ENCODE measurements around the gene ALDH3A2. TPM values are rescaled to one million over a fixed set of nuclear protein-coding genes. Genes with fewer than 3 reads are reported as not detected.

ALDH3A2 gene
- total RNA-seq, 6 experiments from 2014 or later: 12.0 to 20.6 (median 18.4) TPM

DNA sequence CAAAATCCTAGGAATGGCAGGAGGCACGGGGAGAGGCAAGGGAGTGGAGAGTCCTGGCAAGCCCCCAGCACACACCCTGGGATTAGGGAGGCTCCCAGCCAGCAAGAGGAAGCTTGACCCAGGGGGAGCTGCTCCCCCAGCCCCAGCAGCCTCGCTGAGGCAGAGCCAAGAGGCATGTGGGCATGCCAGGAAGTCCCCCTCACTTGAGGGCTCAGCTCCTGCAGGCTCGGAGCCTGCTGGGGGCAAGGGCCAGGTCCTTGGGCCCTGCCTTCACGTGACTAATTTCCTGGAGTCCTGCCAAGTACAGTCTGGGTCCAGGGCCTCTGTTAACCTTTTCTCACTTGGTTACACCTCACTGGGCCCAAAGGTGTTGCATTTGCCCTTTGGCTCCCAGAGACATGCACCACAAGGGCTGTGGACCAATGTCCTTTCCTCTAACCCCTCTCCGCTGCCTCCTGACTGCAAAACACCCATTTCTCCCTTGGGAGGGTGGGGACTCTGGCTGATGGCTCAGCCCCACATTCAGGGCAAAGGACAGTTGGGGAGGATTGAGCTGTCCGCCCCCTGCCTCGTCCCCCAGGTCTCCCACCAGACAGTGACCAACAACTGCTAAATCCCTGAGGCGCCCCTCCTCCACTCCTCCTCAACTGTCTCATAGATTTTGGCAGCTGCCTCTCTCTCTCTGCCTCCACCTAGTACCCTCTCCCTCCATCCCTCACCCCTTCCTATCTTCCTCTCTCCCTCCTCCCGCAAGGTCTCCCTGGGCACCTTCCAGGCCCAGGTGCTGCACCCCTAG, 72.3 kb downstream of the ALDH3A2 start:
- no peaks in the 10 kb centered on the region for H3K36me3 Mint-ChIP-seq (ENCODE audit: low read depth)
- no peak for DNase-seq
- H3K27me3 Mint-ChIP-seq (ENCODE audit: insufficient read depth): peaks cover 12% of the 10 kb centered on the region
- H3K4me1 Mint-ChIP-seq (ENCODE audit: low read depth): no peaks in the 10 kb centered on the region
- no peak overlapping the region for H3K27ac Mint-ChIP-seq
- TF ChIP-seq, protein P1, sequence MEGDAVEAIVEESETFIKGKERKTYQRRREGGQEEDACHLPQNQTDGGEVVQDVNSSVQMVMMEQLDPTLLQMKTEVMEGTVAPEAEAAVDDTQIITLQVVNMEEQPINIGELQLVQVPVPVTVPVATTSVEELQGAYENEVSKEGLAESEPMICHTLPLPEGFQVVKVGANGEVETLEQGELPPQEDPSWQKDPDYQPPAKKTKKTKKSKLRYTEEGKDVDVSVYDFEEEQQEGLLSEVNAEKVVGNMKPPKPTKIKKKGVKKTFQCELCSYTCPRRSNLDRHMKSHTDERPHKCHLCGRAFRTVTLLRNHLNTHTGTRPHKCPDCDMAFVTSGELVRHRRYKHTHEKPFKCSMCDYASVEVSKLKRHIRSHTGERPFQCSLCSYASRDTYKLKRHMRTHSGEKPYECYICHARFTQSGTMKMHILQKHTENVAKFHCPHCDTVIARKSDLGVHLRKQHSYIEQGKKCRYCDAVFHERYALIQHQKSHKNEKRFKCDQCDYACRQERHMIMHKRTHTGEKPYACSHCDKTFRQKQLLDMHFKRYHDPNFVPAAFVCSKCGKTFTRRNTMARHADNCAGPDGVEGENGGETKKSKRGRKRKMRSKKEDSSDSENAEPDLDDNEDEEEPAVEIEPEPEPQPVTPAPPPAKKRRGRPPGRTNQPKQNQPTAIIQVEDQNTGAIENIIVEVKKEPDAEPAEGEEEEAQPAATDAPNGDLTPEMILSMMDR (IDR thresholded peaks at IDR 0.05): no peak
- no peaks in the 10 kb centered on the region for H3K9me3 Mint-ChIP-seq
- no peak overlapping the region for H3K4me3 Mint-ChIP-seq

DNA sequence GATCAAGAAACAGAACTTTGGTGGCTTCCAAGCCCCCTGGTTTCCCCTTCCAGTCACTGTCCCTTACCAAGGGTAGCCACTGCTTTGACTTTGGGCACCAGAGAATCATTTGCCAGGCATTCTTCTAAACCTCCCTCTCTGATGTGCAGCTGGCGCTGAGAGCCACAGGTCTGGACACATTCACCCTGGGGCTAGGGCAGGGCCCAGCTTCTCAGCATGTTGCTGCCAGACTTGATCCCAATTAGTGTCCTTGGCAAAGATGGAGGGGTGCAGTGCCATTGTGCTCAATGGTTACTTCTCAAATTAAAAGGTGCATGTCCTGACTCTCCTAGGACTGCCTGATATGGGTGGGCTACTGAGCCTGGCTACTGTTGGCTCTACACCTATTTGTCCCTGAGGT, 75.4 kb downstream of the ALDH3A2 start:
- TF ChIP-seq, protein P1 (IDR thresholded peaks at IDR 0.05): no peak
- Mint-ChIP-seq H3K27me3 (ENCODE audit: insufficient read depth) (peaks cover 7% of the 10 kb centered on the region), H3K9me3 (no peaks in the 10 kb centered on the region), H3K4me1 (ENCODE audit: low read depth) (peaks cover 8% of the 10 kb centered on the region; the same call in 1 of the 2 replicates), H3K4me3 (no peak overlapping the region), H3K27ac (no peak overlapping the region), H3K36me3 (ENCODE audit: low read depth) (no peaks in the 10 kb centered on the region)
- no peak for DNase-seq

DNA sequence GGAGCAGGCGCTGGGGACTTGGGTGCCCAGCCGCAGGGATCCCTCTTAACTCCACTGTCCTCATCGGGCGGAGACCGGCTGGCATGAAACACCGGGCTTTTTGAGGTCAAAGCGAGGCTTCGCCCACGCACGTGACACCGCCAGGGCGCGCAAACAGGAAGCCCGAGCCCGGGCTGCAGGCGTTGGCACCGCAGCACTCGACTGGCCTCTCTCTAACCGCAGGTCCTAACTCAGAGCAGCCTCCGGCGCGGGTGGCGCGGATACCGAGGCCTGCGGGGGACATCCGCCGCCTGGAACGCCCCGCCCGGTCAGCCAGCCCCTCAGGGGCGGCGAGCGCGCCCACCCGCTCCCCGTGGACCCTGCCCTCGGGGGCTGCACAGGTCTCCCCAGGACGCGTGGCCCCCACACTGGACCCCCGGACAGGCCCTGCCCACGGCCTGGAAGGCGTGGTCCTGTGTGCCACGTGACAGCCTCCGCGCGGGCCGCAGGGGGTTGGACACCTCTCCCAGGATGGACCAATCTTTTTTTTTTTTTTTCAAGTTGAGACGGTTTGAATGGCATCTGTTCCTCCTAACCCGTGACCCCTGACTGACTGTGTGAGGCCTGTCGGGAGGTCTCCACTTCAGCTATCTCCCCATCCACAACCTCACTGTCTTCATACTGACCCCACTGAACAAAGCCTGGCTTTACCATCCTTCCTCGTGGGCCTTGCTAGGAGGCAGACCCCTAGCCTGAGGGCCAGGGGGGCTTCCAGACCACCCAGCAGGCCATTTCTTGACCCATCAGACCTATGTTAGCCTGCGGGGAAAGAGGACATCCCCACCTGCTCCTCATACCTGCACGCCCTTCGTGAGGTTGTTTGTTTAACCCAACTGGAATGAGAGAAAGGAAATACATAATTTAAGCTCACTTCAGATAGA, 76.2 kb downstream of the ALDH3A2 start:
- H3K4me1 Mint-ChIP-seq (ENCODE audit: low read depth): peaks cover 8% of the 10 kb centered on the region; the same call in 1 of the 2 replicates
- no peak overlapping the region for H3K4me3 Mint-ChIP-seq

DNA sequence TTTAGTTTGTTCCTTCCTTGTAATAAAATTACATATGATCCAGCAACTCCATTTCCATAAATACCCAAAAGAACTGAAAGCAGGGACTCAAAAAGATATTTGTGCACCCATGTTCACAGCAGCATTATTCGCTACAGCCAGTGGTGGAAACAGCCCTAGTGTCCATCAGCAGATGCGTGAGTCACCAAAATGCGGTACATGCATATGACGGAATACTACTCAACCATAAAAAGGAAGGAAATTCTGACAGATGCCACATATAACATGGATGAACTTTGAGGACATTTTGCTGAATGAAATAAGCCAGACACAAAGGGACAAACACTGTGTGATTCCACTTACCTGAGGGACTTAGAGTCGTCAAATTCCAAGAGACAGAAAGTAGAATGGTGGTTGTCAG, 76.9 kb downstream of the ALDH3A2 start:
- H3K27ac Mint-ChIP-seq: no peak overlapping the region
- TF ChIP-seq, protein P1 (IDR thresholded peaks at IDR 0.05): no peak
- H3K4me3 Mint-ChIP-seq: no peak overlapping the region
- peaks cover under 1% of the 10 kb centered on the region for H3K27me3 Mint-ChIP-seq (ENCODE audit: insufficient read depth)
- H3K4me1 Mint-ChIP-seq (ENCODE audit: low read depth): peaks cover 8% of the 10 kb centered on the region; the same call in 1 of the 2 replicates
- no peak for DNase-seq
- H3K9me3 Mint-ChIP-seq: no peaks in the 10 kb centered on the region
- H3K36me3 Mint-ChIP-seq (ENCODE audit: low read depth): no peaks in the 10 kb centered on the region

More for the DNA sequence above, 76.2 kb downstream of the ALDH3A2 start:
- TF ChIP-seq, protein P1 (IDR thresholded peaks at IDR 0.05): no peak
- Mint-ChIP-seq H3K36me3 (ENCODE audit: low read depth) (no peaks in the 10 kb centered on the region), H3K27ac (no peak overlapping the region), H3K9me3 (no peaks in the 10 kb centered on the region), H3K27me3 (ENCODE audit: insufficient read depth) (peaks cover 7% of the 10 kb centered on the region)
- no peak for DNase-seq

DNA sequence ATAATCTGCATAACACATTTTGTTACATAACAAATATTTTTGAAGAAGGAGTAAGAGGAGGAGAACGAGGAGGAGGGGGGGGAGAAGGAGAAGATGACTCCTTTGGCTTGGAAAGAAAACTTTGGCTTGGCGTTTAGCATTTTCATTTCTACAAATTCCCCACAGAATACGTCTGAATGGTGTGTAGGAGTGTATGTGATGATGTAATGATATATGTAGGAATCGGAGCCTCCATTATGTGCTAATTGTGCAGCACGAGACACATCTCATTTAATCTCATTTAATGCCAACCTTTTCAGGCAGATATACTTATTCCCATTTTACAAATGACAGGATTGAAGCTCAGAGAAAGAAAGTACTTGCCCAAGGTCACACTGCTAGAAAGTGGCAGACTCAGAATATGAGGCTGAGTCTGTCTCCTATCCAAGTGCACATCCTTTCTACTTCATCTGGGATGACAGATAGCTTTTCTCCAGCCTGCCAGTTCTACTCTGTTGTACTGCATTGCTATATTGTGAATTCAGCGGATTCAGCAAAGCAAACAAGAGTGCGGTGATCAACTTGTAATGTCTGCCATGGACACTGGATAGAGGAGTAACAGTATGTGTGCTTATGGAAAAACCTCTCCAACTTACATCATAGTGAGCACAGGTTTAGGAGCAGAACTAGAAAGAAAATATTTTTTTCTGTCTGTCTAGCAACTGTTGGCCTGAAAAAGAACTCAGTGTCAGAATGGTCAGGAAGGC, 78.3 kb downstream of the ALDH3A2 start:
- H3K27ac Mint-ChIP-seq: no peak overlapping the region; the same call in 1 of the 2 replicates
- peaks cover 5% of the 10 kb centered on the region for H3K27me3 Mint-ChIP-seq (ENCODE audit: insufficient read depth)
- TF ChIP-seq, protein P1 (IDR thresholded peaks at IDR 0.05): no peak

More for the DNA sequence above, 78.3 kb downstream of the ALDH3A2 start:
- Mint-ChIP-seq H3K4me3 (no peak overlapping the region), H3K36me3 (ENCODE audit: low read depth) (no peaks in the 10 kb centered on the region), H3K9me3 (no peaks in the 10 kb centered on the region), H3K4me1 (ENCODE audit: low read depth) (peaks cover 8% of the 10 kb centered on the region; the same call in 1 of the 2 replicates)
- no peak for DNase-seq

Measured in HFFc6 (cell line).